K562 (cell line): ENCODE results near the gene PINK1. TPM values are rescaled to one million over a fixed set of nuclear protein-coding genes. Genes with fewer than 3 reads are reported as not detected.

Source experiments
- ATAC-seq: fragments of 200-7000 bp; cut with Tn5 transposase; 3 replicates; pipeline ENCODE4 v1.9.1; 2020; ENCODE audit warnings: moderate library complexity
- BruUV-seq: library from RNA; stranded (reverse); fragments of 400-500 nt; replicated peaks from 2 replicates; lab custom pipeline; 2021; lab: Mats Ljungman, UMichigan
- CTCF ChIA-PET: fragments of 300-600 bp; formaldehyde crosslinking; extraction: SDS; loops from one replicate; lab custom pipeline; 2021; ENCODE audit warnings: low intra/inter-chr PET ratio; lab: Yijun Ruan, JAX
- POLR2A ChIA-PET: fragments of 300-600, 350-650 bp; sonication (Branson Sonifier 250); formaldehyde crosslinking; extraction: SDS; loops from one replicate; lab custom pipeline; 2021; ENCODE audit warnings: antibody characterized with exemption, inconsistent platforms; lab: Yijun Ruan, JAX
- DNase-seq, 4 experiments: peaks; one replicate each; pipeline versions ENCODE4 v3.0.0 to v3.0.0-alpha.2; 2011 to 2018; ENCODE audit warnings: low spot score in 3 of 4, mixed read lengths in 3 of 4; ENCODE audit errors: extremely low read depth in 1 of 4
- FAIRE-seq: peaks from 2 replicates; lab custom pipeline; 2011; peaks lifted over from hg19 to GRCh38; lab: Jason Lieb, UNC
- H2AFZ ChIP-seq: 2 replicates; pipeline ENCODE4 v1.6.0; 2011; ENCODE audit warnings: low read depth, low read length, control low read depth, inconsistent platforms
- H3K27ac ChIP-seq: fragments of 200-600 bp; 3 replicates; pipeline ENCODE4 v1.8.0; 2011; ENCODE audit warnings: low read depth, mild to moderate bottlenecking, control low read depth, inconsistent platforms, low read length, moderate library complexity, mixed read lengths; ENCODE audit errors: extremely low read depth
- H3K27me3 ChIP-seq, 2 experiments: fragments of 300-600 bp in 1 of 2; 2 replicates in 1 of 2; 3 replicates in 1 of 2; pipeline versions ENCODE4 v1.6.0 to v1.8.0; 2011; ENCODE audit warnings: inconsistent platforms in 2 of 2, low read length in 2 of 2, mild to moderate bottlenecking in 1 of 2, mixed read lengths in 1 of 2, moderate library complexity in 1 of 2; ENCODE audit not compliant: control insufficient read depth in 2 of 2, insufficient read depth in 2 of 2
- H3K36me3 ChIP-seq: fragments of 300-600 bp; 3 replicates; pipeline ENCODE4 v1.8.0; 2011; ENCODE audit warnings: mild to moderate bottlenecking, low read length, inconsistent platforms; ENCODE audit not compliant: control insufficient read depth, insufficient read depth
- H3K4me1 ChIP-seq, 2 experiments: fragments of 200-600 bp in 1 of 2; replicated peaks in 1 of 2; 2 replicates in 1 of 2; 3 replicates in 1 of 2; pipeline versions ENCODE4 v1.5.1 to v1.8.0; 2011; ENCODE audit warnings: inconsistent platforms in 2 of 2, low read length in 2 of 2, mild to moderate bottlenecking in 1 of 2, mixed read lengths in 1 of 2, moderate library complexity in 1 of 2; ENCODE audit not compliant: control insufficient read depth in 2 of 2, insufficient read depth in 2 of 2
- H3K4me2 ChIP-seq: 2 replicates; pipeline ENCODE4 v1.6.1; 2011; ENCODE audit warnings: low read length, control low read depth, inconsistent platforms, mixed read lengths; ENCODE audit not compliant: insufficient read depth
- H3K4me3 ChIP-seq: fragments of 200-600 bp; sonication (generic), shearing (Covaris generic); 2 replicates; pipeline ENCODE4 v1.5.1; 2016; ENCODE audit warnings: control low read depth, inconsistent platforms
- H3K79me2 ChIP-seq: fragments of 200-600 bp; 3 replicates; pipeline ENCODE4 v1.8.0; 2011; ENCODE audit warnings: low read length, inconsistent platforms; ENCODE audit not compliant: control insufficient read depth, insufficient read depth
- H3K9ac ChIP-seq, 2 experiments: 2 replicates each; pipeline versions ENCODE4 v1.6.0 to v1.6.1; 2011; ENCODE audit warnings: low read depth in 2 of 2, low read length in 2 of 2, control low read depth in 1 of 2, inconsistent platforms in 1 of 2, mild to moderate bottlenecking in 1 of 2, mixed read lengths in 1 of 2; ENCODE audit not compliant: insufficient read depth in 1 of 2
- H3K9me1 ChIP-seq: one replicate; pipeline ENCODE4 v1.6.0; 2011; ENCODE audit warnings: inconsistent platforms, mild to moderate bottlenecking, low read length, moderate library complexity; ENCODE audit not compliant: control insufficient read depth, insufficient read depth
- H3K9me3 ChIP-seq: replicated peaks from 2 replicates; pipeline ENCODE4 v1.5.1; 2011; ENCODE audit warnings: low read depth, low read length, inconsistent platforms; ENCODE audit not compliant: control insufficient read depth, insufficient read depth
- H4K20me1 ChIP-seq: replicated peaks from 2 replicates; pipeline ENCODE4 v1.6.1; 2011; ENCODE audit warnings: low read length, inconsistent platforms, mixed read lengths; ENCODE audit not compliant: control insufficient read depth, insufficient read depth
- BCOR ChIP-seq: fragments of 450-650 bp; IDR thresholded peaks from 2 replicates; pipeline ENCODE4 v1.6.1; 2016
- KDM1A ChIP-seq, 2 experiments: fragments of 450-650 bp; IDR thresholded peaks; 2 replicates each; pipeline ENCODE4 v1.6.1; 2016; ENCODE audit warnings: mild to moderate bottlenecking in 2 of 2
- SP2 ChIP-seq: IDR thresholded peaks from 2 replicates; pipeline ENCODE4 v1.6.1; 2011; ENCODE audit warnings: mild to moderate bottlenecking, low read depth, low read length, moderate library complexity; ENCODE audit not compliant: poor library complexity, severe bottlenecking; ENCODE audit errors: extremely low read depth
- TFAM ChIP-seq: fragments of 250-450 bp; sonication (Bioruptor Pico); conservative IDR thresholded peaks from 2 replicates; pipeline ENCODE4 v1.5.0; 2021; ENCODE audit warnings: mild to moderate bottlenecking, moderate library complexity
- ZNF79 ChIP-seq: fragments of 250-450 bp; sonication (Bioruptor Pico); IDR thresholded peaks from 2 replicates; pipeline ENCODE4 v1.4.0; 2020; ENCODE audit warnings: low read depth, mild to moderate bottlenecking, moderate library complexity
- WGBS: fragments of 100-300 bp; shearing (Covaris generic); methylation state at CpG from one replicate; pipeline ENCODE4 v1.1.6; 2016; ENCODE audit warnings: low coverage, mixed read lengths; ENCODE audit not compliant: insufficient coverage; ENCODE audit errors: missing lambda C conversion rate; 5-methylcytosine and 5-hydroxymethylcytosine counted together
- in situ Hi-C: fragments of 300-500 bp; cut with MboI; formaldehyde crosslinking; loops from 4 replicates; pipeline ENCODE4 v1.15.0; 2018; ENCODE audit warnings: inconsistent platforms, mixed read lengths
- intact Hi-C: fragments of 100-400 bp; cut with micrococcal nuclease; formaldehyde crosslinking; loops from 2 replicates; pipeline ENCODE4 v1.14.2; 2022
- polyA plus RNA-seq, 8 experiments: library from polyadenylated mRNA; depleted of rRNA in 4 of 8; stranded (reverse) in 5 of 8; unstranded in 3 of 8; fragments of >200 nt; fragmentation: Nextera tagmentation in 2 of 8; fragmentation: Illumina TruSeq in 1 of 8; extraction: Ambion mirVana in 2 of 8; extraction: Trizol in 1 of 8; gene quantifications; 2 replicates each; pipeline versions ENCODE4 v1.2.1 to v1.2.3, GENCODE V29; 2011 to 2014; ENCODE audit warnings: inconsistent platforms in 1 of 8, missing spikeins in 1 of 8
- total RNA-seq, 7 experiments: library from RNA; depleted of rRNA in 6 of 7; stranded (reverse); fragments of >200 nt in 6 of 7; fragmentation: Illumina TruSeq in 2 of 7; extraction: Trizol in 2 of 7; gene quantifications; 2 replicates each; pipeline versions ENCODE4 v1.2.1 to v1.2.3, GENCODE V29; 2011 to 2021; ENCODE audit warnings: low replicate concordance in 1 of 7
- TF ChIP-seq, protein P1 (sequence below): fragments of 450-650 bp; IDR thresholded peaks from 2 replicates; pipeline ENCODE4 v1.6.1; 2016
- TF ChIP-seq, protein P2 (sequence below): IDR thresholded peaks from 3 replicates; pipeline ENCODE4 v1.6.1; 2011; ENCODE audit warnings: borderline replicate concordance, mild to moderate bottlenecking; ENCODE audit not compliant: insufficient read length, insufficient read depth

Gene PINK1
- total and polyA plus RNA-seq, 9 of the 15 experiments (the other 6 are each of a cell fraction or from before 2014, with no cell fraction given), result 1.5 to 11.3 (median 6.8) TPM

DNA sequence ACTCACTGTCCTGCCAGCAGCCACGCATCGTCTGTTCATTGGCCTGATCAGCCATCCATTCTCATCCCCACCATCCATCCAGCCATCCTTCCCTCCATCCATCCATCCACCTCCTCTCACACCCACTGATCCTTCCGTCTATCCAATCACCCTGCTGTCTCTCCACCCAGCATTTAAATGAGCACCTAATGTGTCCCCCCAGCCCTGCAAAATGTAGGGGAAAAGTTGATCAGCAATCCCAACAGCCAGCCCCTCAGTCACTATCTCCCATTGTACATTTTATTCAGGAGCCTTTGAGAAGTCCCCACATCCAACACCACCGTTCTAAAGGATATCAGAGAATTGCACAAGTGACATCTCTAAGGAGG is 39.0 kb downstream of the PINK1 start:
- 13% methylated on average over 4 of the region's 4 CpGs for WGBS
- no peak overlapping the region for H3K27ac ChIP-seq
- ATAC-seq (no peak; the same call in 2 of the 3 replicates), DNase-seq (no peak), FAIRE-seq (no peak)
- in situ Hi-C loops, result no loop called here
- H3K9ac ChIP-seq, result no peak overlapping the region
- H4K20me1 ChIP-seq, result no peaks in the 10 kb centered on the region
- no peaks in the 10 kb centered on the region for H3K4me1 ChIP-seq
- no TSS peak for BruUV-seq
- H3K9me1 ChIP-seq, result no peaks in the 10 kb centered on the region
- H3K9me3 ChIP-seq, result no peaks in the 10 kb centered on the region
- no peak overlapping the region for H2AFZ ChIP-seq
- ChIA-PET CTCF (no interaction called here), POLR2A (interaction anchor here (1.1 kb wide), 1 partner anchor 11 kb away, joined by 4 read pairs; the partner anchor contains the start of gene DDOST)
- intact Hi-C loops, result no loop called here
- TF ChIP-seq BCOR (0 out of 2 replicates have a peak, but pooled peaks have one; percentile 29), SP2 (no peak), TFAM (CRISPR knock-in tag) (no peak), ZNF79 (CRISPR knock-in tag) (no peak), KDM1A (IDR thresholded peaks at IDR 0.05) (0 out of 4 replicates have a peak, but pooled peaks of 1 of the 2 experiments have one; percentile 10)
- TF ChIP-seq, protein P1, sequence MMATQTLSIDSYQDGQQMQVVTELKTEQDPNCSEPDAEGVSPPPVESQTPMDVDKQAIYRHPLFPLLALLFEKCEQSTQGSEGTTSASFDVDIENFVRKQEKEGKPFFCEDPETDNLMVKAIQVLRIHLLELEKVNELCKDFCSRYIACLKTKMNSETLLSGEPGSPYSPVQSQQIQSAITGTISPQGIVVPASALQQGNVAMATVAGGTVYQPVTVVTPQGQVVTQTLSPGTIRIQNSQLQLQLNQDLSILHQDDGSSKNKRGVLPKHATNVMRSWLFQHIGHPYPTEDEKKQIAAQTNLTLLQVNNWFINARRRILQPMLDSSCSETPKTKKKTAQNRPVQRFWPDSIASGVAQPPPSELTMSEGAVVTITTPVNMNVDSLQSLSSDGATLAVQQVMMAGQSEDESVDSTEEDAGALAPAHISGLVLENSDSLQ, result peak; percentile 53; the same call in 1 of the 2 replicates
- TF ChIP-seq, protein P2, sequence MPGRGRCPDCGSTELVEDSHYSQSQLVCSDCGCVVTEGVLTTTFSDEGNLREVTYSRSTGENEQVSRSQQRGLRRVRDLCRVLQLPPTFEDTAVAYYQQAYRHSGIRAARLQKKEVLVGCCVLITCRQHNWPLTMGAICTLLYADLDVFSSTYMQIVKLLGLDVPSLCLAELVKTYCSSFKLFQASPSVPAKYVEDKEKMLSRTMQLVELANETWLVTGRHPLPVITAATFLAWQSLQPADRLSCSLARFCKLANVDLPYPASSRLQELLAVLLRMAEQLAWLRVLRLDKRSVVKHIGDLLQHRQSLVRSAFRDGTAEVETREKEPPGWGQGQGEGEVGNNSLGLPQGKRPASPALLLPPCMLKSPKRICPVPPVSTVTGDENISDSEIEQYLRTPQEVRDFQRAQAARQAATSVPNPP, result no peak
- no peak overlapping the region for H3K4me2 ChIP-seq
- no peaks in the 10 kb centered on the region for H3K36me3 ChIP-seq
- H3K4me3 ChIP-seq, result no peak overlapping the region
- peaks cover 14 to 20% of the 10 kb centered on the region in 2 experiments for H3K27me3 ChIP-seq
- no peaks in the 10 kb centered on the region for H3K79me2 ChIP-seq
